Ammon's horn (tissue), 1 donor: ENCODE measurements around the gene SPIRE1.
"Not testable (repeated sequence)": the region's sequence is repeated elsewhere in the genome, so short reads cannot be mapped to it uniquely, and the experiment has no call there.

Source experiments
- DNase-seq: peaks from one replicate; pipeline ENCODE4 v3.0.0-alpha.2; 2016; ENCODE audit warnings: low spot score

SPIRE1 gene

DNA sequence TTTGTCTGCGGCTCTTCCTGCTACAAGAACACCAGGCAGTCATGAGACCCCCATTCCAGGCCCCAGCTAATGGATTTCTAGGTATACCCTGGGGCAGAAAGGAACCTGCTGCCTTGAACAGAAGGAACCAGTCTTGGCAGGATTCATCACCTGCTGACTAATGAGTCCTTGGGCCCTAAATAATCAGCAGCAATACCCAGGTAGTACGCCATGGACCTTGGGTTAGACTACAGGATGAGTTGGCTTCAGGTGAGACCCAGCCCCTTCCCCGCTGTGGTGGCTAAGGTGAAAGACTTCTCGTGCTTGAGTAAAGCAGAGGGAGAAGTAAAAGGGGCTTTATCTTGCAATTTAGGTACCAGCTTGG, 105.0 kb downstream of the SPIRE1 start:
- no peak for DNase-seq

DNA sequence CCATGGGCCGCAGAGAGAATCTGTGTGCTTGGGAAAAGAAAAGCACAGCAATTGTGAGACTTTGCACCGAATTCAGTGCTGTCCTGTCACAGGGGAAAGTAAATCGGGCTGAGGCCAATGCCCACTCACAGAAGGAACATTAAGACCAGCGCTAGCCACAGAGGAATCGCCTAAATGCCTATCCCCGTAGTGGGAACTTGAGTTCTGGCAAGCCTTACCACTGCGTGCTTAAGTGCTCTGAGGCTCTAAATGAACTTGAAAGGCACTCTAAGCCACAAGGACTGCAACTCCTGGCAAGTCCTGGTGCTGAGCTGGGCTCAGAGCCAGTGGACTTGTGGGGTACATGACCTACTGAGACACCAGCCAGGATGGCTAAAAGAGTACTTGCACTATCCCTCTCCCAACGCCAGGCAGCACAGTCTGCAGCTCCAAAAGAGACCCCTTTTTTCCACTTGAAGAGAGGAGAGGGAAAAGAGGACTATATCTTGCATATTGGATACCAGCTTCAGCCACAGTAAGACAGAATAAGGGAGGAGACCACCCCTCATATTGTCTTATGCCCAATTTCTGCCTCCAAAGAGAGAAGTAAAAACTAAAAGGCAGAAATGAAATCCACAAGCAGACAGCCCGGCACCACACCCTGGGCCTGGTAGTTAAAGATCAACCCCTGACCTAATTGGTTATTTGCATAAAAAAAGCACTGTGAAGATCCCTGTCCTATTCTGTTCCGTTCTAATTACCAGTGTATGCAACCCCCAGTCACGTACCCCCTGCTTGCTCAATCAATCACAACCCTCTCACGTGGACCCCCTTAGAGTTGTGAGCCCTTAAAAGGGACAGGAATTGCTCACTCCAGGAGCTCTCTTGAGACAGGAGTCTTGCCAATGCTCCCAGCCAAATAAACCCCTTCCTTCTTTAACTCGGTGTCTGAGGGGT, 105.7 kb downstream of the SPIRE1 start:
- peak; percentile 84 for DNase-seq

DNA sequence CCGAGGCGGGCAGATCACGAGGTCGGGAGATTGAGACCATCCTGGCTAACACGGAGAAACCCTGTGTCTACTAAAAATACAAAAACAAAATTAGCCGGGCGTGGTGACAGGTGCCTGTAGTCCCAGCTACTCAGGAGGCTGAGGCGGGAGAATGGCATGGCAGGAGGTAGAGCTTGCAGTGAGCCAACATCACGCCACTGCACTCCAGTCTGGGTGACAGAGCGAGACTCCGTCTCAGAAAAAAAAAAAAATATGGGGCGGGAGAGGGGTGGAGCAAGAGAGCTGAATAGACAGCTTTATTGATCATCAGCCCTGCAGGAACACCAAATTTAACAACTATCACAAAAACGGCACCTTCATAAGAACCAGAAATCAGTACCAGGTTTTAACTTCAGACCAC, 106.4 kb downstream of the SPIRE1 start:
- not testable (repeated sequence) for DNase-seq

DNA sequence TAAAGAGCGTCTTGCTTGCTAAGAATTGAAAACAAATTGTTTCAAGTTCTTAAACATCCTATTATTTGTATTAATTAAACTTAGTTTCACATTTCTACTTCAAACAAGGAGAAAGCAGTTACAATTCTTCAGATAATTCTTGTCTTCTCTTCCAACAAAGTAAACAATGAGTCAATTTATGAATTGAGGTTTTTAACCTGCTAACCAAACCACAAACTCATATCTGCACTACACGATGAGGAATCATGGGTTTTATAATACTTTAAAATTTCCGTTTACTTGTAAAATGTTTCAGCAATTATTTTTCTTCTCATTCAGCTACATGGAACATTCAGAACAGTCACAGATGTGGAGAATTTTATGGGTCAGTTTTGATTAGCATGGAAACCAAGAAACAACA, 114.2 kb downstream of the SPIRE1 start:
- no peak for DNase-seq

DNA sequence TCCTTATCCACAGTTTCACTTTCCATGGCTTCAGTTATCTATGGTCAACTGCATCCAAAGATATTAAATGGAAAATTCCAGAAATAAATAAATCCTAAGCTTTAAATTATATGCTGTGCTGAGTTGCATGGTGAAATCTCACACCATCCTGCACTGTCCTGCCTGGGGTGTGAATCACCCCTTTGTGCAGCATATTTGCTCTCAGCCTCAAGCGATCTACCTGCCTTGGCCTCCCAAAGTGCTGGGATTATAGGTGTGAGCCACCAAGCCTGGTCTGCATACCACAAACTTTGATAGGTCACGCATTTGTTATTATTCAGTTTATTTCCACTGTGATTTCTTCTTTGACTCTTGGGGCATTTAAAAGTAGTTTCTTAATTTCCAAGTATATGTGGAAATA, 117.2 kb downstream of the SPIRE1 start:
- no peak for DNase-seq

DNA sequence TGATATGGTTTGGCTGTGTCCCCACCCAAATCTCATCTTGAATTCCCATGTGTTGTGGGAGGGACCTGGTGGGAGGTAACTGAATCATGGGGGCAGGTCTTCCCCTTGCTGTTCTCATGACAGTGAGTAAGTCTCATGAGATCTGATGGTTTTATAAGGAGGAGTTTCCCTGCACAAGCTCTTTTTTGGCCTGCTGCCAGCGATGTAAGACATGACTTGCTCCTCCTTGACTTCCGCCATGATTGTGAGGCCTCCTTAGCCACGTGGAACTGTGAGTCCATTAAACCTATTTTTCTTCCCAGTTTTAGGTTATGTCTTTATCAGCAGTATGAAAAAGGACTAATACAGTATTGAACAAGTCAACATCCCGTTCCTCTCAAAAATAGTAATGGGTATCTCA, 118.7 kb downstream of the SPIRE1 start:
- DNase-seq, result not testable (repeated sequence)

DNA sequence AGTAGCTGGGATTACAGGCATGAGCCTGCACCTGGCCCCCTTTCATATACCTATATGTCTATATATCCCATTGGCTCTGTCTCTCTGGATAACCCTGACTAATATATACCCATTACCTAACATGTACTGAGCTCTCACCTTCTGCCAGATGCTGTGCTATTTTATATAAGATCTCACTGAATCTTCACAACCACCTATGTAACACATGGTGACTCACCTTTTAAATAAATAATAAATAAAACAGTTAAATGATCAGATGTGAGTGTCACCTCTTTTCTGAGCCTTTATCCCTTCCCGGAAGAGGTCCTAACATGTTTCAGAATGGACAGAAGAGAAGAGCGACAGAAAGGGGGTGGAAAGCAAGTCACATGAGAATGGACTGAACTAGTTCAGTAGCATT, 123.1 kb downstream of the SPIRE1 start:
- no peak for DNase-seq

DNA sequence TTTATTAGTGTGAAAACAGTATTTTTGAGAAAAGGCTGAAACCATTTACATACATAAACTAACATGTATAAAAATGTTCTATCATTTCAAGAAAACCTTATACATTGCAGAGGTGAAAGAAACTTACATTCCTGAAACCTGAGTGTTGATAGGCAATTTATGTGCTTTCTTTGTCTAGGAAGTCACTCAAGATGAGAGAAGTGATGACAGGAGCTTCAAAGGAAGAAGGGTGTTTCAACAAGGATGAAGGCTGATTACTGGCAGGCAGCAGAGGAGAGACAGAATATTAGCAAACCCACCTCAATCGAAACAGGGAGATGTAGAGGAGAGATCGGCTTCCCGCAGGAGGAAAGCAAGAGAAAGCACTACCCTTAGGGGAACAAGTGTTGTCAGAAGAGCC, 125.2 kb downstream of the SPIRE1 start:
- no peak for DNase-seq

DNA sequence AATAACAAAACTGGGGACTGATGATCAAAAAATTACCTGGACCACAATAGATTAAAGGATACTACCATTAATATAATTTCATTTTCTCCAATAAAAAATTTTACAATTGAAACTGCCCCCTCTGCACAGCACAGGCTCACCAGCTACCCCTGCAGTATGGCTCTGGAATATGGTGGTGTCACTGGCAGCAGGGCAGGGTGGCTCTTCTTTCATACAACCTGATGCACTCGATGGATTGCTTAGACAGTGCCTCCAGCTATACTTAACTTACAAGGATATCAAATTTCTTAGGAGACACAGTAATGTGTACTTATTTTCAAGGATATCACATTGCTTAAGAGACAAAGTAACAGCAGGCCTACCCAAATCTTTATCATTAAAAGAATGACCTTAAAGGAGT, 126.2 kb downstream of the SPIRE1 start:
- DNase-seq, result no peak

DNA sequence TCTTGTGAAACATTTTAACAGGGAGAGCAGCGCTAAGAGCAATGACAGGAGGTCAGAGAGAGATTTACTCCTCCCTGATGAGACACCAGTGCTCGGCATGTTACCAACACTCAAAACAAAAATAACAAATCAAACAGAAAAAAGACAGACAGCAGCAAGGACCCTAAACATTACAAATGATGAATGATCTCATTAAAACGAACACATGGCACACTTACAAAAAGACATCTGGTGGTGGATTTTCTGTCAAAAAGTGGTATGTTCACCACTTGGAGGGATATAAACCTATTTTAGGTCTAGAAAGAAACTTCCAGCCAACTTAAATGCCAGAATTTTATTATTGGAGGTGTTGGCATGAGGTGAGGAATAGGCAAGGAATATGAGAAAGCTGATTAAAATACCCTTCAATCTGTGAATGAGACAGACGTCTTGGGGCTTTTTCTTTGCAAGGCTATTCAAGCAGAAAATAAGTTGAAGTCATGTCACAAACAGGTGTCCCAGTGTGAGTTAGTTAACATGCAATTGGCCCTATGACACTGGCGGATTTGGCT, 137.4 kb downstream of the SPIRE1 start:
- peak; percentile 22 for DNase-seq

DNA sequence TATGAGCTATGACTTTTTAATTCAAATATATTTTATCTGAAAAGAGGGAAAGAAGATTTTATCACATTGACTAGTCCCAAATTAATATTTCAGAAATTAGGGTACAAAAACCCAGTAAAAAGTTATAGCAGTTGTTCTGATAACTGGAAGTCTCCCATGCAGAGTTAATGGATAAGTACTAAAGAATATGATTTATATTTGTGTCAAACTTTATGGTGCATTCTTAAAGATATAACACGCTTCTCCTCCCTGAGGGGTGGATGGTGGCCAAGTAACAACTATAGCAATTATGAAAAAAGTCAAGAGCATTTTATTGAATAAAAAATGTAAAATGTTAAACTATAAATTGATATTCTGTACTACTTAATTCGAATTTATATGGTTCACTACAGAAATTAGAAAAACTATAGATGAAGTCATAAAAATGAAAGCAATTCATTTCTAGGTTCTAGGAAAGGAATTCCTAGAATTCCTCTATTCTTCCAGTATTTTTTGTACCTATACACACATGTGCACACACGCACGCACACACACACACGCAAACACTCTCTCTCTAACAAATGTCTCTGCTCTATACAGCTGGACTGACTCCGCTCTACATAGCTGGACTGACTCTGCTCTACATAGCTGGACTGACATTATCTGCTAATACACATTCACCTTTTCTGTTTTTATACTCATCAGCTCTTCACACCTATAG, 138.9 kb downstream of the SPIRE1 start:
- DNase-seq, result no peak

DNA sequence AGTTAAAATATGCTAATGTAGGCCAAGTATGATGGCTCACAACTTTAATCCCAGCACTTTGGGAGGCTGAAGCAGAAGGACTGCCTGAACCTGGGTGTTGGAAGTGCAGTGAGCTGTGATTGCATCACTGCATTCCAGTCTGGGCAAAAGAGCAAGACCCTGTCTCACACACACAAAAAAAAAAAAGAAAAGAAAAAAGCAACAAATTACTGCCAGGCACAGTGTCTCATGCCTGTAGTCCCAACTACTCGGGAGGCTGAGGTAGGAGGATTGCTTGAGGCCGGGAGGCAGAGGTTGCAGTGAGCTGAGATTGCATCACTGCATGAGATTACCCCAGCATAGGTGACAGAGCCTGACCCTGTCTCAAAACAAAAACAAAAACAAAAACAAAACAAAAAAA, 139.6 kb downstream of the SPIRE1 start:
- DNase-seq, result no peak

DNA sequence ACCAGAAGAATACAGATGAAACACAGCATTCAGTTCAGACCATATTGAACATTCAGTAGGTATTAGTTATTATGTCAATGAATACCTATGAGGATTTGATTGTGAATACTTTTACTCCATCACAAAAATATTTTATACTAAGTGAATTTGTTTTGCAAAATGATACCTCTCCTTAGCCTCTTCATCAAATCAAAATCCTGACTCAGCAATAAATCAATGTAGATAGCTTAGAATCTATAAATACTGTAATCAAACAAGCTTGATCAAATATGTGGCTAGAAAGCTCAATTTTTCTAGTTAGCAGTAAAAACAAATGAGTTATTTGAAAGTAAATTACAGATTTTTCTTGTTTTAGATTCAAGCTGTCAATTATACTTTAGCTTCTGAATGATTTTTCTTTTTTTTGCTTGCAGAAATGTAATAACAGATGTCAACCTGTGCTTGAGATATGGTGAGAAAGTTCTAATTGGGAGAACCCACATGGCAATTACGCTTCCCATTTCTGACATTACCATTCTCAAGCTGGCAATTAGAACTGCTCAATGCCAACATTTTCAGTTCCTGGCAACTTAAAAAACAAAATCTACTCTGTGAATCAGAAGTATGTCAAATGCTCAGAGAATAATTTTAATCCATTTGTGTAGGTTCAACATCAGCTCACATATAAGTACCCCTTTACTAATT, 140.6 kb downstream of the SPIRE1 start:
- no peak for DNase-seq

DNA sequence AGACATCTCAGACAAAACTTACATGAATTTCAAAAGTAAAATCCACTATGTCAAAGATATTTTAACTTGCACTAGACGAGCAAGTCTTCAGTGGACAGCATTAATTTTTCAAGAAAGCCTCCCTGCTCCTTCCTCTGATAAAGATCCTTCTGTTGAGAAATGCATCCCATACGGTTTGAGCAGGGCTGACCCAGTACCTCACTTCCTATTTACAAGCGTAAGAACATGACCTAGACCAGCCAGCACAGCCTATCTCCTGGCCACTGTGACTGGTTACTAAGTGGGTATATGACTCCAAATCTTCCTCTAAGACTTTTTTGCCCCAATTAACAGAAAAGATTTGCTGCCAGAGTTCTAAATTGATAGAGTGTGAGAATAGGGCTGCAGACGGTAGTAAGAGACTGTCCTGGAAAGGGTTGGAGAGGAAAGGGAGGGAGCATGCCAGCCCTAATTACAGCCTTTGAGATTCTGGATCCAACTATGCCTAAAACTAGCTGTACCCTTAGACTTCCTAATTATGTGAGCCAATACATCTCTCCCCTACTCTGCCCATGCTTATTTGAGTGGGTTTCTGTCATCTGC, 141.8 kb downstream of the SPIRE1 start:
- peak; percentile 41 for DNase-seq

DNA sequence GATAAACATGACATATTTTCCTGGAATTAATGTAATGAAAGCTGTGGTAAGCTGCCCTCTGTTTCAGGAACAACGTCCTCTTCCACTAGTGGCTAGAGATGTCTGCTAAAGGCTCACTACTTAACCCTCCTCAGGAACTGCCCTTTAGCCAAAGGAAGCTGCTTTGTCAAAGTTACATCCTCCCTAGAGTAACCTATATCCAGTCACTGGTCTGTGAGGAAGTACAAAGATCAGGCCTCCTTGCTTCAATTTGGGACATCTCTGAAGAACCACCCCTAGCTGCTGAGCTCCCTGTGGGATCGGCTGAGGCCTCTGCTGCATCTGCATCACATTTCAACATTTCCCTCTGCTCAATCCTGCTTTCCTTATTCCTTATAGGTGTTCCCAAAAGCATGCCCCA, 142.4 kb downstream of the SPIRE1 start:
- DNase-seq, result no peak

DNA sequence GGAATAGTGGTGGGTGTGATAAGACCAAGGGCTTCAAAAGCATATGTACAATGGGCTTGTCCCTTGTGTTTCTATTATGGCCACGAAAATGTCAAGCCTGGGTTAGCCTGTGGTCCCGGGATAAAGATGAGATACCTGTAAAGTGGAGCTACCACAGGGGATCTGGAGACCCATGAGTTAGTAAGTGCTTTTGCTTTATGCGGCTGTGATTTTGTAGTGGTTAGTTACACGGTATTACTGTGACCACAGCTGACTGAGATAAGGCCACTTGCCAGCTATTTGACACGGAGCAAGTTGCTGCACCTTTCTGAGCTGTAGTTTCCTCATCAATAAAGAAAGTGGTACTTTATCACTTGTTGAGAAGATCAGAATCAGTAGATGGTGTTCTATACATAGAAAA, 150.9 kb downstream of the SPIRE1 start:
- no peak for DNase-seq

DNA sequence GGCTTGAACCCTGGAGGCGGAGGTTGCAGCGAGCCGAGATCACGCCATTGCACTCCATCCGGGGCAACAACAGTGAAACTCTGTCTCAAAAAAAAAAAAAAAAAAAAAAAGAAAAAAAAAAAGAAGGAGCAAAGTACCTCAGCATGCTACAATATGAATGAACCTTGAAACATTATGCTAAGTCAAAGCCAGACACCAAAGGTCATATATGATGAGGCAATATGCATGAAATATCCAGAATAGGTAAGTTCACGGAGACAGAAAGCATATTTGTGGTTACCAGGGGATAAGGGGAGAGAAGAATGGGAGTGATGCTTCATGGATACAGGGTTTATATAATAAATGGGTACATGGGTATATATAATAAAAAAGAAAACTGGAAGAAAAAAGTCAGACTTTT, 156.9 kb downstream of the SPIRE1 start:
- DNase-seq, result no peak

DNA sequence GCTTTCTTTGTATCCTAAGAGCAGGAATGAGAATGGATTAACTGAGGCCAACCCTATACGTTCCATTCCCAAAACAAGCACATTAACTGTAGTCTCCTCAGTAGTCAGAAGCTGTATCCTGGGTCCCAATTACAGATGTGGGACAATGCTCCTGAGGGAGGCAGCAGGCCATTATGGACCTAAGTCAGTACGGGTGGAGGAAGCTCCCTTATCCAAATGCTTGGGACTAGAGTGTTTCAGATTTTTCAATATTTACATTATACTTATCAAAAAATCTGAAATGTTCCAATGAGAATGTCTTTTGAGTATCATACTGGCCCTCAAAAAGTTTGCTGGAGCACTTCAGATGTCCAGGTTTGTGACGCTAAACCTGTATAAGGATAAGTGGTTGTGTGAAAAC, 160.1 kb downstream of the SPIRE1 start:
- DNase-seq, result no peak

DNA sequence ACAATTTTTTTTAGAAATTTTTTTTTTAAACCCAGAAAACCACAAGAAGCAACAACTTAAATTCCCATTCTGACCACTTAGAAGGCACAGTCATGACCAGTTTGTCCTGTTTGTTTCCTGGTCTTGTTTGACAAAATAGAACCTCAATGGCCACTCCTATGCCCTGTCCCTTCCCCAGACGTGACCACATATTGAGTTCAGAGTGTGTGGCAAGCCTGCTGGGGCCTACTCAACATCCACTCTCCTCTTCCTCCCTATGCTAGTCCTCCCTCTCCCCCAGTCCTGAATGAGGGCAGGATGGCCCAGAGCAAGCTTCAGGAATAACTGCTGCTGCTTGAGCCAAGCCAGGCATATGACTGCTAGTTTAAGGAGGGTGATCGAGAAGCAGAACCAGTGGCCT, 160.6 kb downstream of the SPIRE1 start:
- DNase-seq, result no peak

DNA sequence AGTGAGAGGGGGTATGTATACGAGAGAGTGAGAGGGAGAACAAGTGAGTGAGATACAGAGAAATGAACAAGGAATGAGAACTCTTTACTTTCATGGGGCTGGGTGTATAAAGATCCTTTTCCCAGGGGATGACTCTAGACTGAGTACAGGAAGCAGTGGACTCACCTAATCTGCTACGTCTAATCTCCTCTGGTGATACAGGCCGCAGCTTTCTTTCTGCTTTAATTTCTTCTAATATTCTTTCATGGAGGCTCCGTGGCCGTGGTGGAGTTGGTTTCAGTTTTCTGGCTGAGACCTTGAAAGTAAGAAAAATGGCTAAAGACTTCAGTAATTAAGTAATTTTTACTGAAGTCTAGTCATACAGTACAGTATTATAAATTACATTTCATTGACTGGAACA, 165.0 kb downstream of the SPIRE1 start:
- DNase-seq, result no peak

DNA sequence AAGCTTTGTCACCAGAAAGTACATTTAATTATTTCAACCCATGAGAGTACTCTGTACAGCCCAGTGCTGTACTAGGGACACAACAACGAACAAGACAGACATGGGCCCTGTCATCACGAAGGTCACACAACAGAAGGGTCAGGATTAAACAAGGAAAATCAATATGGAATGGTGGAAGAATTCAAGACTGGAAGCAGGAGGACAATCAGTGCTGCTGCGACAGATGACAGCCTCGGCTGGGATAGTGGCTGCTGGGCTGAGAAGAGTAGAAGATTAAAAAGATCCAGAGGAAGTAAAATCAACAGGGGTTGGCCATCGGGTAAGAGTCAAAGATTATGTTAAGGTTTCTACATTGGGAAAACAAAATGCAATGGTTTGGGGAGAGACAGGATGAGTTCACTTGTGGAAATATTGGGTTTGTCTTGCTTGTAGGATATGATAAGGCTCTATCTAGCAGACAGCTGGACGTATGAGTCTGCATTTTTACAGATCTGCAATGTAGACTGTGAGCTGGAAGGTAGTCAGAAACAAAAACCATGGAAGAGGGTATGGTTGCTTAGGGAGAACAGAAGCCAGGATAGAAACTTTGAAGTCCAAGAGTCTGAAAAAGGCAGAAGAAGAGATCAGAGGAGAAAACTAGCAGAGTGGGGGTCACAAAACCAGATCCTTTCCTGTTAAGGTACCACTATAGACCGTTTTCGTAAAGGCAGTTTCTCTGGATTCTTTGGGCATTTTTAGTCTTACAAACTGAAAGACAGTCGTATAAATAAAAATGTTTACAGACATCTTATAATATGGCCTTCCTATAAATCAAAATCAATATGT, 166.1 kb downstream of the SPIRE1 start:
- no peak for DNase-seq
